T-helper 1 cell treated with Interleukin-12 subunit alpha and Interleukin-12 subunit beta and Interleukin-4 antibody, amounts not matched to agents 30 μg/mL and 1 μg/mL, for 36 hours (primary cell): ENCODE data around the gene INO80.

ENCODE experiments used
- H3K27ac Mint-ChIP-seq: one replicate; pipeline ENCODE4 v1.8.0; 2021; ENCODE audit warnings: mild to moderate bottlenecking, mixed read lengths
- H3K27me3 Mint-ChIP-seq: one replicate; pipeline ENCODE4 v1.8.0; 2021; ENCODE audit warnings: low read depth, mixed read lengths
- H3K36me3 Mint-ChIP-seq: one replicate; pipeline ENCODE4 v1.8.0; 2021; ENCODE audit warnings: low read depth, mixed read lengths
- H3K4me1 Mint-ChIP-seq: one replicate; pipeline ENCODE4 v1.8.0; 2021; ENCODE audit warnings: low read depth, mixed read lengths
- H3K4me3 Mint-ChIP-seq: one replicate; pipeline ENCODE4 v1.8.0; 2021; ENCODE audit warnings: mild to moderate bottlenecking, moderate library complexity, mixed read lengths
- H3K9me3 Mint-ChIP-seq: one replicate; pipeline ENCODE4 v1.8.0; 2021; ENCODE audit warnings: mixed read lengths

INO80 gene

DNA sequence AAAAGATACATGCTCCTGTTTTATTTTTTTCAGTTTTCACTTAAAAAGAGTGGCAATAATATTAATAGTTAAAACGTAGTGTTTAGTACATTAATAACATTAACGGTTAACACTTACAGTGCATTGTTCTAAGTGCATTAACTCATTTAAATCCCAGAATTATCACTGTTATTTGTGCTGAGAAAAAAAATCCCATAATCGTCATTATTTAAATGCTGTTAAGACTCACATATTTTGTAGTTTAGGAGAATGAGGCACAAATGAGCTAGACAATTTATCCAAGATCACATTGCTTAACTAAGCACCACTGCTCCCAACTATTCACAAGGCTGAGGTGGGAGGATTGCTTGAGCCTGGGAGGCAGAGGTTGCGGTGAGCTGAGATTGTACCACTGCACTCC lies 127.9 kb downstream of the INO80 start:
- Mint-ChIP-seq H3K4me3 (no peak overlapping the region), H3K4me1 (peaks cover 12% of the 10 kb centered on the region), H3K36me3 (peaks cover 40% of the 10 kb centered on the region), H3K27ac (no peak overlapping the region), H3K27me3 (no peaks in the 10 kb centered on the region), H3K9me3 (no peaks in the 10 kb centered on the region)

DNA sequence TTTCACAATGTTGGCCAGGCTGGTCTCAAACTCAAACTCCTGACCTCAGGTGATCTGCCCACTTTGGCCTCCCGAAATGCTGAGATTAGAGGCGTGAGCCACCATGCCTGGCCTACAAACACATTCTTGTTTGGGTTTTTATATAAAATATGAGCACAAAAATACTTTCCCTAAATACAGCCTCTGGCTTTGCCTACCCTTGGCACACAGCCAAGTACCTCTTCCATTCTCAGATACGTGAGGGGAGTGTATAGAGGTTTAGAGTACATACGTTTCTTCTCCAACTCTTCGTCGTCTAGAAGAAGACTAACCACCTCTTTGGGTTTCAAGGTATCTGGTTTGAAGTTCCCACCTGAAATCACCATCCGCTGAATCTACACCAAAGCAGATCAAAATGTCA lies 129.3 kb downstream of the INO80 start:
- Mint-ChIP-seq H3K36me3 (peaks cover 45% of the 10 kb centered on the region), H3K27me3 (no peaks in the 10 kb centered on the region)

DNA sequence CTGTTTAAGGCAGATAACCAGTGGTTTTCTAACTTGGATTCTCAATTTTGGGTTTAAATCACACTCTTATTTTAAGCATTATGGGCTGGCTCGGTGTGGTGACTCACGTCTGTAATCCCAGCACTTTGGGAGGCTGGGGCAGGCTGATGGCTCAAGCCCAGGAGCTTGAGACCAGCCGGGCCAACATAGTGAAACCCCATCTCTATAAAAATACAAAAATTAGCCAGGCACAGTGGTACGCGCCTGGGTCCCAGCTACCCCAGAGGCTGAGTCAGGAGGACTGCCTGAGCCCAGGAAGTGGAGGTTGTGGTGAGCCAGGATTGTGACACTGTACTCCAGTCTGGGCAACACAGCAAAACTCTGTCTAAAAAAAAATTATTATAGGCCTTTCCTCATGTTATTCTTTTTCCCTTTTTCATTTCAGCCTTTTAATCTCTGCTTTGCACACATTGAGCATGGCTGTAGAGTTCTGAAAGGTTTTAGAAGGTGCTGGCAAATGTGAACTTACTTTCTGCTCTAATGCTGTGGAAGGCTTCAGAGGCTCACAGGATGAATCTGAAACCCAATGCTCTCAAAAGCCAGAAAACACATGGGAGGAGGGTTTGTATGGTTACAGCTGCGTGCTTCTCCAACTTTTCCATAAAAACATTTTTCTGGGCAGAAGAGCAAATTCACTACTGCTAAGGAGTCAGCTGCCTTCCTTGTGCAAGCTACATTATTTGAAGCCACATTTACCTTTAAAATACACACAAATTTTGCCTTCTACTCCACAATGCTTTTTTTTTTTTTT lies 130.3 kb downstream of the INO80 start:
- peaks cover 5% of the 10 kb centered on the region for H3K4me1 Mint-ChIP-seq
- no peaks in the 10 kb centered on the region for H3K9me3 Mint-ChIP-seq
- H3K27me3 Mint-ChIP-seq, result no peaks in the 10 kb centered on the region
- no peak overlapping the region for H3K4me3 Mint-ChIP-seq
- peaks cover 43% of the 10 kb centered on the region for H3K36me3 Mint-ChIP-seq
- no peak overlapping the region for H3K27ac Mint-ChIP-seq

More for the DNA sequence above, 129.3 kb downstream of the INO80 start:
- Mint-ChIP-seq H3K9me3 (no peaks in the 10 kb centered on the region), H3K4me3 (no peak overlapping the region), H3K4me1 (peaks cover 12% of the 10 kb centered on the region), H3K27ac (no peak overlapping the region)

DNA sequence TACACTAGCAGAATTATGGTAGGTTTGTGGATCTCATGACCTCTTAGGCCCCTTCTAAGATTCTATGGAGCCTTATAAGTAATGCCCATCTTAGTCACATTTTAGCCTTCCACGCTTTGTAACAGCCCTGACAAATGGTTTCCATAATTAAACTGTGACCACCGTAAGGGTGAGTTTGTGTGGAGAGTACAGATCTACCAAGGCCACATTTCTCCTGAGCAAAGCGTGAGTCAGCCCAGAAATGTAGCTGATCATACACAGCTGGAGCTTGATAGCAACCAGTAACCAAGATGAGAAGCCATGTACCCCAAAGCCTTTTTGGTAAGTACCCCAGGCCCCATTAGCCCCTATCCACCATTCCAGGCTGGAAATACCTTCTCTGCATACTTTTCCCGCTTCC lies 131.1 kb downstream of the INO80 start:
- Mint-ChIP-seq H3K27me3 (no peaks in the 10 kb centered on the region), H3K27ac (no peak overlapping the region), H3K4me1 (no peaks in the 10 kb centered on the region), H3K9me3 (no peaks in the 10 kb centered on the region), H3K4me3 (no peak overlapping the region), H3K36me3 (peaks cover 38% of the 10 kb centered on the region)

DNA sequence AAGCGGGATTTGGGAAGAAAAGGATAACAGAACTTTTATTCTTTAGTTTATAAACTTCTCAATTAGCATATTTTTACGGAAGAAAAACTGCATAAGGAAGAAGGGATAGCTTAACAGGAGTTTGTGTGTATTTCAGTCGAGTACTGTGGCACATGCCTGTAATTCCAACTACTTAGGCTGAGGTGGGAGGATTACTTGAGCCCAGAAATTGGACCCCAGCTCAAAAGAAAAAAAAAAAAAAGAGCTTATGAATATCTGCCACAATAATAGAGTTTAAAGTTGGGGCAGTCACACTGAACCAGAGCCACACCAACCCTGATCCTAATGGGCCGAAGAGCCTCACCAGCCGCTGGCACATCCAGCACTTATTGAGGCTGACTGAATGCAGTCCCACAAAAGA lies 131.7 kb downstream of the INO80 start:
- H3K36me3 Mint-ChIP-seq, result peaks cover 39% of the 10 kb centered on the region
- H3K27ac Mint-ChIP-seq, result no peak overlapping the region

DNA sequence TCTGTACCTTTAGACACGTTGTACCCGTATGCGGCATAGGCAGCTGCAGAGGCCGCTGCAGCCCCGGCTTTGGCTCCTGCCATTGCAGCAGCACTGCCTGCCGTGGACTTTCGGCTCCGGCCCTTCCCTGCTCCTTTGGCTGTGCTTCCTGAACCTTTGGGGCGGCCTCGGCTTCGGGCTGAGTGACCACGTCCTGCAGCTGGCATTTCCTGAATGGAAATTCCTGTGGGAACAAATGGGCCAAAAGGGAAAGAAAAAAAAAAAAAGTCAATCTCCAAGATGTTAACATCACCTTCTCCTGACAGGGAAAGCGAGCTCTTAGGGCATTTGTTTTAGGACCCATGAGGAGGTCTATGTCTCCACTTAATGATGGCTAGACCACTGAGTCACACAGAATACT lies 133.2 kb downstream of the INO80 start:
- Mint-ChIP-seq H3K4me3 (no peak overlapping the region), H3K27me3 (no peaks in the 10 kb centered on the region), H3K36me3 (peaks cover 40% of the 10 kb centered on the region)

More for the DNA sequence above, 131.7 kb downstream of the INO80 start:
- Mint-ChIP-seq H3K4me1 (no peaks in the 10 kb centered on the region), H3K4me3 (no peak overlapping the region), H3K9me3 (no peaks in the 10 kb centered on the region), H3K27me3 (no peaks in the 10 kb centered on the region)

DNA sequence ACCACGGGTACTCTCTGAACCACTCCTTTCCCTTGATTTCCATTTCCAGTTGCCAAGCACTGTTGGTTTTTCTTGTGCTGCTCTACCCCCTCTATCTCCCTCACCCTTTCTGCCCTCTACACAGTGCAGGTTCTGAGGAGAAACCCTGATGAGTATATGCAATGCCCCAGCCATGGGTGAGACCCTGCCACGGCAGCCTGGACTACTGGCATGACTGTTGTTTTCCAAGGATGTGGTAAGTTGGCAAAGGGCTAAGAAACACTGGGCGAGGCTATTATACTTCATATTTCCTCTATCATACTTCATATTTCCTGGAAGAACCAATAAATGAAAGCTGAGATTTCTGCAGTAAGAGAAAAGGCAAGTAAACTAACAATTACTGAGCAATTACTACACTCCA lies 134.9 kb downstream of the INO80 start:
- no peak overlapping the region for H3K27ac Mint-ChIP-seq

More for the DNA sequence above, 133.2 kb downstream of the INO80 start:
- no peak overlapping the region for H3K27ac Mint-ChIP-seq
- no peaks in the 10 kb centered on the region for H3K9me3 Mint-ChIP-seq
- H3K4me1 Mint-ChIP-seq, result no peaks in the 10 kb centered on the region

DNA sequence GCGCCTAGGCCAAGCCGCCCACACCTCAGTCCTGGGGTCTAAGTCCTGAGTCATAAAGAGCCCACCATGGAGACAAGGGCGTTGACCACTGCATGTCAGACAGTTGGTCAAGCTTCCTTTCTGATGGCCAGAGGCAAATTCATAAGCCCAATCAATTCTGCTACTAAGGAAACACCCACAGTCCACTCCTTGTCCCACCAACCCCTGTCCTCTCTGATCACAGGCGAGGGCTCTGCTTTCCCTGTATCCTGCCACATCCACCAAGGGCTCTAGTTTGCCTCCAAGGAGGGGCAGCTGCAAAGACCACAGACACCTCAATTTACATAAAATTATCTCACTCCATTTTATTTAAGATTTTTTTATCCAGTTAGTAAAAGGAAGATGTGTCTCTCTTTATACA lies 137.5 kb downstream of the INO80 start:
- Mint-ChIP-seq H3K4me1 (no peaks in the 10 kb centered on the region), H3K27ac (no peak overlapping the region), H3K27me3 (no peaks in the 10 kb centered on the region), H3K36me3 (peaks cover 29% of the 10 kb centered on the region), H3K4me3 (no peak overlapping the region), H3K9me3 (no peaks in the 10 kb centered on the region)

More for the DNA sequence above, 134.9 kb downstream of the INO80 start:
- Mint-ChIP-seq H3K4me3 (no peak overlapping the region), H3K4me1 (no peaks in the 10 kb centered on the region), H3K9me3 (no peaks in the 10 kb centered on the region), H3K27me3 (no peaks in the 10 kb centered on the region), H3K36me3 (peaks cover 34% of the 10 kb centered on the region)

DNA sequence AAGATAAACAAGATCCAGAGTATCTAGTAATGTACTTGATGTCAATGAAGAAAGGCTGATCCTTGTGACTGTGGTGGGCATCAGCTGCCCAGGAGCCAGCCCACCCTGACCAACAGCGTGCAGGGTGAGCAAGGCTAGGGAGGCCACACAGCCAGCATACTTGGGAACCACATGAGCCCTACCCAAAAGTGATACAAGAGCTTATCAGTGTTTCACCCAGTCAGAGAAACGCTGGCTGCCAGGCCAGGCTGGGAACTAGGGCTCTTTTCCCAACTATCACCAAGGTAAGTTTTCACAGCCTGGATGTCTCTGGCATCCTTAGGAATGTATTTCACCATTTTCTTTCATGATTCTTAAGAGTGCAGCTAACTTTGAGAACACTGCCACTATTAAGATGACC lies 137.9 kb downstream of the INO80 start:
- Mint-ChIP-seq H3K4me1 (no peaks in the 10 kb centered on the region), H3K27ac (no peak overlapping the region), H3K36me3 (peaks cover 28% of the 10 kb centered on the region), H3K27me3 (no peaks in the 10 kb centered on the region), H3K4me3 (no peak overlapping the region), H3K9me3 (no peaks in the 10 kb centered on the region)

DNA sequence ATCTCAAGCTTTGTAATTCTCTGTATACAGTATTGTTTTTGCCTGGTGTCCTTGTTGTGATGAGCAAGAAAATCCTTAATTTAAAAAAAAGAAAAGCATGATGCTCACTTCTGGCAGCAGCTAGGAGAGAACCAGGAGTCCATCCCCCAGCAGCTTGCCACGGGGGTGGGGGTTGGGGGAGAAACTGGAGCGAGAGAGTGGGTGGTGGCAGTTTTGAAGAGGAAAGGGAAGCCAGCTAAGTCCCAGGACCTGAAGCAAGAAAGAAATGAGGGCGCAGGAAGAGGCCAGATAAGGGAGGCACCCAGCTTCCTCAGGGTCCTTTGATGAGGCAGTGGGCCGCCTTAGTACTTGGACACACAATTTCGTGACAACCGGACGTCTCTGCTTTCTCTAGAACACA lies 139.3 kb downstream of the INO80 start:
- H3K27me3 Mint-ChIP-seq, result no peaks in the 10 kb centered on the region
- peak overlapping the region; percentile 32 for H3K27ac Mint-ChIP-seq
- H3K4me3 Mint-ChIP-seq, result no peak overlapping the region
- no peaks in the 10 kb centered on the region for H3K4me1 Mint-ChIP-seq
- H3K36me3 Mint-ChIP-seq, result peaks cover 20% of the 10 kb centered on the region
- H3K9me3 Mint-ChIP-seq, result no peaks in the 10 kb centered on the region

DNA sequence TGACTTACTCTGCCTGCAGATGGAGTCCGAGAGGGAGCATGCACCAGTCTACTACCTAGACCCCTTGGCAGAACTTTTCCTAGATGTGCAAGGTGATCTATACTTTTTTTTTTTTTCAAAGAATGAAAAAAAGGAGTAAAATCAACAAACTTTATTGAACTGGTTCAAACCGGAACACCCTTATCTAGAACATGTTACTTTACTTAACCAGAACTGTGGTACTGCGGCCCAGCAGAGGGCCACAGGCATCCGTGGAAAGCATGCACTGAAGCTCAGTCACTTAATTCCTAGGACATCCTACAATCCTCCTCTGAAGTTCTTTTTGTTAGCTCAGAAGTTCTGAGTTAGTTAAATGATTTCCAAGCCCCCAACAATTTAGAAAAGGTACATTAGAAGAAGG lies 141.2 kb downstream of the INO80 start:
- Mint-ChIP-seq H3K4me1 (no peaks in the 10 kb centered on the region), H3K9me3 (no peaks in the 10 kb centered on the region), H3K27me3 (no peaks in the 10 kb centered on the region), H3K36me3 (peaks cover 10% of the 10 kb centered on the region), H3K27ac (no peak overlapping the region), H3K4me3 (no peak overlapping the region)

DNA sequence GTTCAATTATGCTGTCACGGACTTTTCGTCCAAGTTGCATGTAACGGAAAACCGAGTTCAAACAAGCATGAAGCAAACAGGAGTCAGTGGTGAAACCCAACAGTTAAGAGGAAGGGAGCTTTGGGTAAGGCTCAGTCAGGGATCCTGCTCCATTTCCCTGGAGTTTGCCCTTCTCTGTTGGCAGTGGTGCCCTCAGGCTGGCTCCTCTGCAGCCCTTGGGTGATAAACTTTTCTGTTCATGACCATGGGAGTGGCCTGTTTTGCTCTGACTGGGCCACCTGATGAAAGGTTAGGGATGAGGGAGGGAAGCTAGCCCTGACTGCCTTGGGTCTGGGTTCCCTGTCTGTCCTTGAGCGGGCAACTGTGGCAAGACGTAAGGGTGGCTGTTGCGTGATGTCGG lies 146.7 kb downstream of the INO80 start:
- Mint-ChIP-seq H3K4me1 (no peaks in the 10 kb centered on the region), H3K27ac (no peak overlapping the region), H3K4me3 (no peak overlapping the region), H3K36me3 (no peaks in the 10 kb centered on the region), H3K27me3 (peaks cover 8% of the 10 kb centered on the region), H3K9me3 (no peaks in the 10 kb centered on the region)

DNA sequence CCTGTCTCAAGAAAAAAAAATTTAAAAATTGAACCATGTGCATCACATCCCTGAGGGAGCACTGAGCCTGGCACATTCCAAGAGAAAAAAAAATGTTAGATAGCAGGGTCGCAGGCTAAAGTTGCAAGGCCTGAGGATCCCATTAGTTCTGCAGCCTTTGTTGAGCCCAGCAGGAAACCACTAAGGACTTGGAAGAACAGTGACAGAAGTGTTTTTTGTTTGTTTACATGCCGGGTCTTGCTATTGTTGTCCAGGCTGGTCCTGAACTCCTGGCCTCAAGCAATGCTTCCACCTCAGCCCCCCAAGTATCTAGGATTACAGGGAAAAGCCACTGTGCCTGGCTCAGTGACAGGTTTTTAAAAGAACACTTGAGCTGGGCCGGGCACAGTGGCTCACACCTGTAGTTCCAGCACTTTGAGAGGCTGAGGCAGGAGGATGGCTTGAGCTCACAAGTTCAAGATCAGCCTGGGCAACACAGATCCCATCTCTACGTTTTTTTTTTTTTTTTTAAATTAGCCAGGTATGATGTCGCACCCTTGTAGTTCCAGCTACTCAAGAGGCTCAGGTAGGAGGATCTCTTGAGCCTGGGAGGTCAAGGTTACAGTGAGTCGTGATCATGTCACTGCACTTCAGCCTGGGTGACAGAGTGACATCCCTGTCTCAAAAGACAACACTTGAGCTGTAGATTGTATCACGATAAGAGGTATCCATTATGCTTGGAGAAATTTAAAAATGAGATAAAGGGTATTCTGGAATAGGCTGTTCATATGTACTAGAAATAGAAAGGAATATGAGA lies 147.6 kb downstream of the INO80 start:
- no peaks in the 10 kb centered on the region for H3K36me3 Mint-ChIP-seq
- H3K27ac Mint-ChIP-seq, result no peak overlapping the region
- no peak overlapping the region for H3K4me3 Mint-ChIP-seq
- H3K4me1 Mint-ChIP-seq, result no peaks in the 10 kb centered on the region
- H3K27me3 Mint-ChIP-seq, result peaks cover 8% of the 10 kb centered on the region
- no peaks in the 10 kb centered on the region for H3K9me3 Mint-ChIP-seq

DNA sequence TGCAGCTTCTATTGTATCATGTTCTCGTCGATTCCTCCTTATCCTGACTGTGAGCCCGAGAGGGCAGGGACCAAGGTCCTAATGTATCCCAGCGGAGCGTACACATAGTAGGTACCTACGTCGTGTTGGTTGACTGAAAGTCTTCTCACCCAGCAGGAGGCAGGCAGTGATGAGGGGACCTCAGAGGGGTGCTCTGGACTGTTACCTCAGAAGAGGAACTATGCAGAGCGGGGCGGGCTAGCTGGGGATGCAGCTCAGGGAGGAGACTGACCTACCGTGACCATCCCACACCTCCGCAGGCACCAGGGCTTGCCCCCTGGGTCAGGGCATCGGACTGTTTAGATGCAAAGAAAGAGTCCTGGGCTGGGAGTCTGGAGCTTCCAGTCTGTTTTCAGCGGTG lies 151.4 kb downstream of the INO80 start:
- H3K27me3 Mint-ChIP-seq, result peaks cover 8% of the 10 kb centered on the region
- H3K27ac Mint-ChIP-seq, result no peak overlapping the region
- H3K4me1 Mint-ChIP-seq, result no peaks in the 10 kb centered on the region

DNA sequence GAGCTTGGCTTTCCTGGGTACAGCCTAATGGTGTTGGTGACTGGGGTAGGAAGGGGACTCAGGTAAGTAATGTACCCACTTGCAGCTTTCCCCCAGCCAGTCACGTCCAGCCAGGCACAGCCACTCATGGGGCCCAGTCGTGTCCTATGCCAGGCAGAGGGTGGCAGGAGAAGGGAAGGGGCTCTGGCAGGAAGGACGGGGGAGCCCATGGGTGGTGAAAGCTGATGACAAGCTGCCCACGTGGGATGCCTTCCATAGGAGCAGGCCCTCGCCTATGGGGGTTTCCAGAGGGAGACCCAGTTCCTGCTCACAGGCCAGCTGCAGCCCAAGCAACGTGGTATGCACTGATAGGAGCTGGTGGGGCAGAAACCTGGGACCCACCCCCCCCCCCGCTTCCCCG lies 152.1 kb downstream of the INO80 start:
- Mint-ChIP-seq H3K27me3 (peaks cover 8% of the 10 kb centered on the region), H3K4me3 (no peak overlapping the region), H3K9me3 (no peaks in the 10 kb centered on the region), H3K4me1 (no peaks in the 10 kb centered on the region), H3K27ac (no peak overlapping the region), H3K36me3 (no peaks in the 10 kb centered on the region)

More for the DNA sequence above, 151.4 kb downstream of the INO80 start:
- no peaks in the 10 kb centered on the region for H3K9me3 Mint-ChIP-seq
- H3K36me3 Mint-ChIP-seq, result no peaks in the 10 kb centered on the region
- no peak overlapping the region for H3K4me3 Mint-ChIP-seq
